Sigmoid colon (tissue), 4 donors: ENCODE measurements around the gene FMO3.

ENCODE experiments used
- CTCF ChIP-seq, 4 experiments: fragments of 450-650 bp in 3 of 4; fragments of 200-600 bp in 1 of 4; IDR thresholded peaks; one replicate each; pipeline ENCODE4 v1.5.1; 2016 to 2019; ENCODE audit warnings: antibody characterized with exemption in 4 of 4, mild to moderate bottlenecking in 3 of 4, moderate library complexity in 2 of 4
- POLR2A ChIP-seq, 2 donors: fragments of 450-650 bp; IDR thresholded peaks; one replicate each; pipeline ENCODE4 v1.6.1; 2016; ENCODE audit warnings: antibody characterized with exemption in 2 of 2, mild to moderate bottlenecking in 2 of 2, moderate library complexity in 2 of 2
- POLR2AphosphoS5 ChIP-seq, 4 donors: sonication (generic); formaldehyde crosslinking; IDR thresholded peaks; one replicate each; pipeline ENCODE4 v1.6.1; 2017; ENCODE audit warnings: antibody characterized with exemption in 4 of 4

GRCh38 chr1:171158551-171158950 is 67.8 kb downstream of the FMO3 start:
- no peak for TF ChIP-seq CTCF (IDR thresholded peaks at IDR 0.05)
- no peak for TF ChIP-seq POLR2A (IDR thresholded peaks at IDR 0.05)
- no peak for TF ChIP-seq POLR2AphosphoS5 (IDR thresholded peaks at IDR 0.05)
